Liver (tissue), 3 donors: ENCODE measurements around the gene PRC1.

Experiments
- EGR1 ChIP-seq, 2 donors: IDR thresholded peaks; 2 replicates each; pipeline ENCODE4 v1.6.1; 2016 to 2018; ENCODE audit warnings: antibody characterized with exemption in 2 of 2, low read depth in 2 of 2
- FOXA1 ChIP-seq: IDR thresholded peaks from 2 replicates; pipeline ENCODE4 v1.6.1; 2016; ENCODE audit warnings: antibody characterized with exemption
- RAD21 ChIP-seq, 2 donors: IDR thresholded peaks; 2 replicates each; pipeline ENCODE4 v1.6.1; 2016; ENCODE audit warnings: antibody characterized with exemption in 2 of 2, mild to moderate bottlenecking in 2 of 2
- RXRA ChIP-seq, 2 donors: IDR thresholded peaks; 2 replicates each; pipeline ENCODE4 v1.6.1; 2017 to 2018; ENCODE audit warnings: antibody characterized with exemption in 2 of 2, mild to moderate bottlenecking in 1 of 2
- TF ChIP-seq, protein P1 (sequence below): fragments of 150-350 bp; IDR thresholded peaks from 2 replicates; pipeline ENCODE4 v1.5.1; 2017; ENCODE audit warnings: improper control_type of control experiment, low read depth, low read length; ENCODE audit not compliant: missing input control
- TF ChIP-seq, protein P2 (sequence below): IDR thresholded peaks from 2 replicates; pipeline ENCODE4 v1.6.1; 2016; ENCODE audit warnings: antibody characterized with exemption
- donor health status: healthy.
- donor health status: healthy.

DNA sequence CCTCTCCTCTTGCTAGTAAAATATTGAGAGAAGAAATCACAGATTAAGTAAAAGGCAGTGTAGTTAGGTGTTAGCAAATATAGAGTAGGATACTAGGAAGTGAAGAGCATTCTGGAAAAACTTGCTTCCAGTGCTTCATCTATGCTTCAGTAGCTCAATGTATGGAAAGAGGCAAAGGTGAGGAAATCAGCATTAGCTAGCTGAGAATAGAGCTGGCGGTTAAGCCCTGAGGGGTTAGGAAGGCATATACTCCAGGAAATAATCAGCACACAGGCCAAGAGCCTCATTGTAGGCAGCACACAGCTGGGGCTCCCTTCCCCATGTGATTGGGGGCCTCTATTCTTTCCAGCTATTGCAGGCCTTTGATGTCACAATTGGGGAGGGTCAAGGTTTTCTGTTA, 25.9 kb downstream of the PRC1 start:
- TF ChIP-seq, protein P1, sequence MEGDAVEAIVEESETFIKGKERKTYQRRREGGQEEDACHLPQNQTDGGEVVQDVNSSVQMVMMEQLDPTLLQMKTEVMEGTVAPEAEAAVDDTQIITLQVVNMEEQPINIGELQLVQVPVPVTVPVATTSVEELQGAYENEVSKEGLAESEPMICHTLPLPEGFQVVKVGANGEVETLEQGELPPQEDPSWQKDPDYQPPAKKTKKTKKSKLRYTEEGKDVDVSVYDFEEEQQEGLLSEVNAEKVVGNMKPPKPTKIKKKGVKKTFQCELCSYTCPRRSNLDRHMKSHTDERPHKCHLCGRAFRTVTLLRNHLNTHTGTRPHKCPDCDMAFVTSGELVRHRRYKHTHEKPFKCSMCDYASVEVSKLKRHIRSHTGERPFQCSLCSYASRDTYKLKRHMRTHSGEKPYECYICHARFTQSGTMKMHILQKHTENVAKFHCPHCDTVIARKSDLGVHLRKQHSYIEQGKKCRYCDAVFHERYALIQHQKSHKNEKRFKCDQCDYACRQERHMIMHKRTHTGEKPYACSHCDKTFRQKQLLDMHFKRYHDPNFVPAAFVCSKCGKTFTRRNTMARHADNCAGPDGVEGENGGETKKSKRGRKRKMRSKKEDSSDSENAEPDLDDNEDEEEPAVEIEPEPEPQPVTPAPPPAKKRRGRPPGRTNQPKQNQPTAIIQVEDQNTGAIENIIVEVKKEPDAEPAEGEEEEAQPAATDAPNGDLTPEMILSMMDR, result no peak
- TF ChIP-seq RAD21 (IDR thresholded peaks at IDR 0.05), result no peak
- TF ChIP-seq, protein P2, sequence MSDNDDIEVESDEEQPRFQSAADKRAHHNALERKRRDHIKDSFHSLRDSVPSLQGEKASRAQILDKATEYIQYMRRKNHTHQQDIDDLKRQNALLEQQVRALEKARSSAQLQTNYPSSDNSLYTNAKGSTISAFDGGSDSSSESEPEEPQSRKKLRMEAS, result no peak
- no peak for TF ChIP-seq RXRA (IDR thresholded peaks at IDR 0.05)
- TF ChIP-seq EGR1 (IDR thresholded peaks at IDR 0.05; ENCODE audit: low read depth in 2 of 2), result no peak
- TF ChIP-seq FOXA1, result no peak
